Osteocyte (in vitro differentiated cells): ENCODE measurements around the gene NTN4. TPM values are rescaled to one million over a fixed set of nuclear protein-coding genes. Genes with fewer than 3 reads are reported as not detected.

Experiments
- DNase-seq: peaks from one replicate; pipeline ENCODE4 v3.0.0; 2021; ENCODE audit warnings: mixed read lengths; ENCODE audit not compliant: unreplicated experiment; ENCODE audit errors: extremely low spot score
- H3K27ac Mint-ChIP-seq: one replicate; pipeline ENCODE4 v1.8.0; 2021; ENCODE audit warnings: mild to moderate bottlenecking, mixed read lengths; ENCODE audit not compliant: unreplicated experiment
- H3K27me3 Mint-ChIP-seq: one replicate; pipeline ENCODE4 v1.8.0; 2021; ENCODE audit warnings: mixed read lengths; ENCODE audit not compliant: unreplicated experiment
- H3K36me3 Mint-ChIP-seq: one replicate; pipeline ENCODE4 v1.8.0; 2021; ENCODE audit warnings: mixed read lengths; ENCODE audit not compliant: unreplicated experiment
- H3K4me1 Mint-ChIP-seq: one replicate; pipeline ENCODE4 v1.8.0; 2021; ENCODE audit warnings: mixed read lengths; ENCODE audit not compliant: unreplicated experiment
- H3K4me3 Mint-ChIP-seq: one replicate; pipeline ENCODE4 v1.8.0; 2021; ENCODE audit warnings: mild to moderate bottlenecking, moderate library complexity, mixed read lengths; ENCODE audit not compliant: unreplicated experiment
- H3K9me3 Mint-ChIP-seq: one replicate; pipeline ENCODE4 v1.8.0; 2021; ENCODE audit warnings: mixed read lengths; ENCODE audit not compliant: unreplicated experiment
- long read RNA-seq: library from polyadenylated mRNA; unstranded; transcript quantifications from one replicate; pipeline ENCODE4 v2.0.0, GENCODE V29; 2021
- total RNA-seq: library from RNA; stranded (reverse); gene quantifications from 2 replicates; pipeline ENCODE4 v1.2.1, GENCODE V29; 2021
- TF ChIP-seq, protein P1 (sequence below): fragments of 200-600 bp; sonication (generic); IDR thresholded peaks from 2 replicates; pipeline ENCODE4 v1.5.0; 2021; ENCODE audit warnings: antibody characterized with exemption, mild to moderate bottlenecking, moderate library complexity

NTN4 gene
- 654 and 670 TPM in 2 replicates for total RNA-seq
- long read RNA-seq, transcript NTN4-201 (10 exons, 3,615 nt) = minor isoform, 64 of 598 reads
- long read RNA-seq, transcript NTN4-203 (10 exons, 1,971 nt) = major isoform, 80 of 598 reads
- long read RNA-seq, partial matches to known transcripts = 327 of 598 reads
- long read RNA-seq, other reads (novel, unspliced or antisense) = 127 of 598 reads

DNA sequence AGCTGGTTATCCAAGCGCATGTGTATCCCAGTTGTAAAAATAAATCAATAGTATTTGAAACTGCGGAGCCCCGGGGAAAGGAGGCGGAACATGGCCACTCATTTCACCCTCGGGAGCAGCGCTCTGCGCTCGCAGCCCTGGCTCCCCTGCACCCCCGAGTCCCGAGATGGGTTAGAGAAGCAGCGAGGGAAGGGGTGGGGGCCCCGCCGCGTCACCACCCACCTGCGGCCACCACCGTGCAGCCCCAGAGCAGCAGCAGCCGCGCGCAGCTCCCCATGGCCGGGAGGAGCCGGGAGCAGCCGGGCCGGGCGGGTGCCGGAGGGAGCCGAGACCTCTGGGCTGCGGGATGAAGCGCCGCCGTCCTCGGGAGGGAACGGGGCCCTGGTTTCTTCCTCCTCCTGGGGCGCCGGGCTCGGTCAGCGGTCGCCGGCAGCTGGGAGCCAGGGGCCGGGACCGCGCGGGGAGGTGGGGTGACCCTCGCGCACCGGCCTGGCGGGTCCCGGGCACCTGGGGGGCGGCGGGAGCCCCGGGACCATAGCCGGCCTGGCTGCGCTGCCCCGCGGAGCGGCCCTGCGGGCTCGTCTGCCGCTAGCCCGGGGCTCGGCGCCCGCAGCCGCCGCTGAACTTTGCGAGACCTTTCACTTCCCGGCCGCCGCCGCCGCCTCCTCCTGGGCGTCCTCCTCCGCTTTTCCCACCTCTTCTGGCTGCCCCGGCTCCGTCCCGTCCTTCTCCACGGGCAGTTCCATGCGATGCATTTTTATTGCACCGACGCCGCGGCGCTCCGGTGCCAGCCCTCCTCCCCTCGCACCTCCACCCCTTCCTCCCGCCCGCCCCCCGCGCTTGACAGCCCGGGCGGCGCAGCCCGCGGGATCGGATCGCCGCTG is at the start of gene NTN4:
Gene NTN4 (minus strand): TSS at position 732 of the 884 bp plus-strand sequence. CDS start 455 bp downstream, at position 277.
- peak; percentile 88 for DNase-seq
- H3K4me3 Mint-ChIP-seq = peak within 1 kb of the TSS; percentile 92
- no peaks in the 10 kb centered on the region for H3K27me3 Mint-ChIP-seq
- no peaks in the 10 kb centered on the region for H3K9me3 Mint-ChIP-seq
- H3K4me1 Mint-ChIP-seq = peaks cover 66% of the 10 kb centered on the region
- peak within 1 kb of the TSS; percentile 98 for H3K27ac Mint-ChIP-seq
- TF ChIP-seq, protein P1, sequence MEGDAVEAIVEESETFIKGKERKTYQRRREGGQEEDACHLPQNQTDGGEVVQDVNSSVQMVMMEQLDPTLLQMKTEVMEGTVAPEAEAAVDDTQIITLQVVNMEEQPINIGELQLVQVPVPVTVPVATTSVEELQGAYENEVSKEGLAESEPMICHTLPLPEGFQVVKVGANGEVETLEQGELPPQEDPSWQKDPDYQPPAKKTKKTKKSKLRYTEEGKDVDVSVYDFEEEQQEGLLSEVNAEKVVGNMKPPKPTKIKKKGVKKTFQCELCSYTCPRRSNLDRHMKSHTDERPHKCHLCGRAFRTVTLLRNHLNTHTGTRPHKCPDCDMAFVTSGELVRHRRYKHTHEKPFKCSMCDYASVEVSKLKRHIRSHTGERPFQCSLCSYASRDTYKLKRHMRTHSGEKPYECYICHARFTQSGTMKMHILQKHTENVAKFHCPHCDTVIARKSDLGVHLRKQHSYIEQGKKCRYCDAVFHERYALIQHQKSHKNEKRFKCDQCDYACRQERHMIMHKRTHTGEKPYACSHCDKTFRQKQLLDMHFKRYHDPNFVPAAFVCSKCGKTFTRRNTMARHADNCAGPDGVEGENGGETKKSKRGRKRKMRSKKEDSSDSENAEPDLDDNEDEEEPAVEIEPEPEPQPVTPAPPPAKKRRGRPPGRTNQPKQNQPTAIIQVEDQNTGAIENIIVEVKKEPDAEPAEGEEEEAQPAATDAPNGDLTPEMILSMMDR = no peak
- peaks cover 42% of the 10 kb centered on the region for H3K36me3 Mint-ChIP-seq

DNA sequence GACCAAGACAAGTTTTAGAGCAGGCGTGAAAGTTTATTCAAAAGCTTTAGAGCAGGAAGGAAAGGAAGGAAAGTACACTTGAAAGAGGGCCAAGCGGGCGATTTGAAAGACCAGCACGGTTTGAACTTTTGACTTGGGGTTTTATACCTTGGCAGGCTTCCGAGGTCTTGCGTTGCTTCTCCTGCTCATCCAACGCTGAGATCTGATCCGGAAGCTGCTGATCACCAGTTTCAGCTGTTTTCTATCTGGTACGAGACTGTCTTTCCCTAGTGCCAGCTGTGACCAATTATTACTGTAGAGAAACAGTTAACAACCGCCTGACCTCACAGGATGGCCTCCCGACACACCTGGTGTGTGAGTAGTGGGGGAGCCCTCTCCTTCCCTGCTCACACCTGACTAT is 47.6 kb upstream of the NTN4 start:
- Mint-ChIP-seq H3K36me3 (no peaks in the 10 kb centered on the region), H3K4me1 (peaks cover 8% of the 10 kb centered on the region), H3K9me3 (no peaks in the 10 kb centered on the region), H3K27ac (no peak overlapping the region), H3K4me3 (no peak overlapping the region), H3K27me3 (peaks cover 41% of the 10 kb centered on the region)
- DNase-seq = no peak
- TF ChIP-seq, protein P1 = no peak

DNA sequence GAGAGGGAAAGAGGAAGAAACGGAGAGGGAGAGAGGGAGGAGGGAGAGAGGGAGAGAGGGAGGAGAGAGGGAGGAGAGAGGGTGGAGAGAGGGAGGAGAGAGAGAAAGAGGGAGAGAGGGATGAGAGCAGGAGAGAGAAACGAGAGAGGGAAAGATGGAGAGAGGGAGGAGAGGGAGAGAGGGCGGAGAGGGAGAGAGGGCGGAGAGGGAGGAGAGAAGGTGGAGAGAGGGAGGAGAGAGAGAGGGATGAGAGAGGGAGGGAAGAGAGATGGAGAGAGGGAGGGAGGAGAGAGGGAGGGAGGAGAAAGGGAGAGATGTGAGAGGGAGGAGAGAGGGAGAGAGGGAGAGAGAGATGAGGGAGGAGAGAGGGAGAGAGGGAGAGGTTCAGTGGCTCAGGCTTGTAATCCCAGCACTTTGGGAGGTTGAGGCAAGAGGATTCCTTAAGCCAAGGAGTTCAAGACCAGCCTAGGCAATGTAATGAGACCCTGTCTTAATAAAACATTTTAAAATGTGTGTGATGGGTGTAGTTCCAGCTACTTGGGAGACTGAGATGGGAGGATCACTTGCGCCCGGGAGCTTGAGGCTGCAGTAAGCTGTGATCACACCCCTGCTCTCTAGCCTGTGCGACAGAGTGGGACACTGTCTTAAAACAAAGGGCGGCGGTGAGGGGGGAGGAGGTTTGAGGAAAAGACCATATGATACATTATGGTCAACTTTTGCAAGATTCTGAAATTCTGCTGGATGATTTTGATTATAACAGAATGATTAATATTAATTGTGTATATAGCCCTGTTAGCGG is 46.9 kb upstream of the NTN4 start:
- Mint-ChIP-seq H3K4me1 (peaks cover 8% of the 10 kb centered on the region), H3K4me3 (no peak overlapping the region), H3K27me3 (peaks cover 38% of the 10 kb centered on the region), H3K27ac (no peak overlapping the region), H3K36me3 (no peaks in the 10 kb centered on the region), H3K9me3 (no peaks in the 10 kb centered on the region)
- TF ChIP-seq, protein P1 = no peak
- DNase-seq = no peak

DNA sequence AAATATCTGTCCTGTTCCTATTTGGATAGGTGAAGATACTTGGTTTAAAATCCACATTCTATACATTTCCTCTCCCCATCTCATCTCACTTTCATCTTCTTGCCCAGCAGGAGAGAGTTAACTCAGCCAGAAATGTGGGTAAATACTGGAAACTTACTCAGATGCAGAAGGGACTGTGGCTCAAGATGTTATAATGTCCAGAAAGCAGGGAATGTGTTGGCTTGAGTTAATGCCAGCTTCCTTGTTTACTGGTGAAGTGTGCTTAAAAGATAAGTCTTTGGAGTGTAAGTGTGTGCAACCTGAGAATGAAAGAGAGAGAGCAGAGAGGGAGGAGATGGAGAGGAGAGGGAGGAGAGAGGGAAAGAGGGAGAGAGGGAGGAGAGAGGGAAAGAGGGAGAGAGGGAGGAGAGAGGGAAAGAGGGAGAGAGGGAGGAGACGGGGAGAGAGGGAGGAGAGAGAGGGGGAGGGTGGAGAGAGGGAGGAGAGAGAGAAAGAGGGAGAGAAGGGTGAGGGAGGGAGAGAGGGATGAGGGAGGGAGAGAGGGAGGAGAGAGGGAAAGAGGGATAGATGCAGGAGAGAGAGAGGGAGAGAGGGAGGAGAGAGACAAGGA is 46.2 kb upstream of the NTN4 start:
- DNase-seq = no peak
- Mint-ChIP-seq H3K4me1 (peaks cover 8% of the 10 kb centered on the region), H3K36me3 (no peaks in the 10 kb centered on the region), H3K9me3 (no peaks in the 10 kb centered on the region), H3K27ac (no peak overlapping the region), H3K27me3 (peaks cover 43% of the 10 kb centered on the region), H3K4me3 (no peak overlapping the region)
- TF ChIP-seq, protein P1 = no peak
